ENCODE results near the gene CLCF1.

GRCh38 chr11:67314218-67314617 is 59.2 kb downstream of the CLCF1 start:
- TF ChIP-seq EP300 (IDR thresholded peaks at IDR 0.05) (no peak), POLR2AphosphoS5 (IDR thresholded peaks at IDR 0.05) (no peak), CTCF (IDR thresholded peaks at IDR 0.05) (no peak), POLR2A (IDR thresholded peaks at IDR 0.05) (no peak)
